Stomach (tissue), 4 donors: ENCODE results near the gene NLGN4X.

Experiments
- EP300 ChIP-seq: sonication (generic); formaldehyde crosslinking; IDR thresholded peaks from one replicate; pipeline ENCODE4 v1.6.1; 2017; ENCODE audit warnings: antibody characterized with exemption
- POLR2A ChIP-seq, 4 donors: fragments of 450-650 bp; IDR thresholded peaks; one replicate each; pipeline ENCODE4 v1.6.1; 2016; ENCODE audit warnings: antibody characterized with exemption in 4 of 4, control low read depth in 2 of 4, mild to moderate bottlenecking in 1 of 4, moderate library complexity in 1 of 4
- POLR2AphosphoS5 ChIP-seq, 3 donors: sonication (generic); formaldehyde crosslinking; IDR thresholded peaks; one replicate each; pipeline ENCODE4 v1.6.1; 2016; ENCODE audit warnings: antibody characterized with exemption in 3 of 3
- TF ChIP-seq, protein P1 (sequence below), 7 experiments: fragments of 450-650 bp in 4 of 7; fragments of 200-600 bp in 3 of 7; sonication (generic) in 3 of 7; IDR thresholded peaks; one replicate each; pipeline ENCODE4 v1.5.1; 2016 to 2019; ENCODE audit warnings: antibody characterized with exemption in 7 of 7, control low read depth in 2 of 7, mild to moderate bottlenecking in 1 of 7

DNA sequence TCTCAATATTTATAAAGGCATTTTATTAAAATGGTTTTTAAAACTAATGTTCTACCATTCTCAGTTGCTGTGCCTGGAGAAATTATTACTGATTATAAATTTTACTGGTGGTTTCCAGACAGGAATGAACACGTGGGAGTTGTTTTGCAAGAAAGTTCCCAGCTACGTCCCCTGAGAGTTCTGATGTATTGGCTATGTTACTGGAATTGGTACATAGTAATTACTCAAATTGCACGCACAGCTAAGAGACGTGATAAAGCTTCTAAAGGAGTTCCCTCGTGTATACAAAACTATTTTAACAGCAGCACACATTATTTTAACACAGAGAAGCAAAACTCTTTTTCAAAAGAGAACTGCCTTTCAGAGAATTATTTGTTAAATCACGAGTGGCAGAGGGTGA is 292.2 kb downstream of the NLGN4X start:
- TF ChIP-seq, protein P1, sequence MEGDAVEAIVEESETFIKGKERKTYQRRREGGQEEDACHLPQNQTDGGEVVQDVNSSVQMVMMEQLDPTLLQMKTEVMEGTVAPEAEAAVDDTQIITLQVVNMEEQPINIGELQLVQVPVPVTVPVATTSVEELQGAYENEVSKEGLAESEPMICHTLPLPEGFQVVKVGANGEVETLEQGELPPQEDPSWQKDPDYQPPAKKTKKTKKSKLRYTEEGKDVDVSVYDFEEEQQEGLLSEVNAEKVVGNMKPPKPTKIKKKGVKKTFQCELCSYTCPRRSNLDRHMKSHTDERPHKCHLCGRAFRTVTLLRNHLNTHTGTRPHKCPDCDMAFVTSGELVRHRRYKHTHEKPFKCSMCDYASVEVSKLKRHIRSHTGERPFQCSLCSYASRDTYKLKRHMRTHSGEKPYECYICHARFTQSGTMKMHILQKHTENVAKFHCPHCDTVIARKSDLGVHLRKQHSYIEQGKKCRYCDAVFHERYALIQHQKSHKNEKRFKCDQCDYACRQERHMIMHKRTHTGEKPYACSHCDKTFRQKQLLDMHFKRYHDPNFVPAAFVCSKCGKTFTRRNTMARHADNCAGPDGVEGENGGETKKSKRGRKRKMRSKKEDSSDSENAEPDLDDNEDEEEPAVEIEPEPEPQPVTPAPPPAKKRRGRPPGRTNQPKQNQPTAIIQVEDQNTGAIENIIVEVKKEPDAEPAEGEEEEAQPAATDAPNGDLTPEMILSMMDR (IDR thresholded peaks at IDR 0.05) = no peak
- TF ChIP-seq POLR2AphosphoS5 (IDR thresholded peaks at IDR 0.05) (peak in 1 of 3 donors; percentile 5), POLR2A (IDR thresholded peaks at IDR 0.05) (no peak), EP300 (no peak)
